Stimulated activated CD4-positive, alpha-beta T cell treated with anti-CD3 and anti-CD28 coated beads, TNF-alpha, amount 100 ng/mL, for 48 hours (primary cell): ENCODE measurements around the gene COX4I2.
"Not testable (repeated sequence)": the region's sequence is repeated elsewhere in the genome, so short reads cannot be mapped to it uniquely, and the experiment has no call there.

Source experiments
- DNase-seq, 3 donors: peaks; one replicate each; pipeline ENCODE4 v3.0.0-alpha.2; 2020; ENCODE audit warnings: low read depth in 3 of 3

COX4I2 gene

DNA sequence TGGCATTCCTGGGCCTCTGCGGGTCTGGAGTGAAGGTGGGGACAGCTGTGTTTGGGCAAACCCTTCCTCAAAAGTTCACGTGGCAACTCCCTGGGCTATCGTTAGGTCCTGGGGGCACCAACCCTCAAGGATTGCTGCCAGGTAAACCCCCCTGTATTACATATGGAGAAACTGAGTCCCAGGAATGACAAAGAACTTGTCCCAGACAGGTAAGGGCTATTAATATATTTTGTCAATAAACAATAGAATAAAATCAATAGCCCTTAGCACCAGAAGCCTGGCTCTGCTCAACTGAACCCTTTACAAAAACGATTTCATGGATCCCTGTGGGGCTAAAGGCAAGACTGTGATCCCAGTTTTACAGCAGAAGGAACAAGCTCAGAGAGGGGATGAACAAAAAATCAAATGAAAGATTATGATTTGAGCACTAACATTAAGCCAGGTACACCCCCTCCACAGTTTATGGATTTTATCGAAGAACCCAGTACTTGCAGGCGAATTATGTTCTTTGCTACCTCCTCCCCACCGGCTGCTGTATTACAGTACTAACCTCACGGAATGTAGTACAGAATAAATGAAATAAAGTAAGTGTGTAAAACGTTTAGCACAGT lies 30.0 kb upstream of the COX4I2 start:
- DNase-seq: no peak

DNA sequence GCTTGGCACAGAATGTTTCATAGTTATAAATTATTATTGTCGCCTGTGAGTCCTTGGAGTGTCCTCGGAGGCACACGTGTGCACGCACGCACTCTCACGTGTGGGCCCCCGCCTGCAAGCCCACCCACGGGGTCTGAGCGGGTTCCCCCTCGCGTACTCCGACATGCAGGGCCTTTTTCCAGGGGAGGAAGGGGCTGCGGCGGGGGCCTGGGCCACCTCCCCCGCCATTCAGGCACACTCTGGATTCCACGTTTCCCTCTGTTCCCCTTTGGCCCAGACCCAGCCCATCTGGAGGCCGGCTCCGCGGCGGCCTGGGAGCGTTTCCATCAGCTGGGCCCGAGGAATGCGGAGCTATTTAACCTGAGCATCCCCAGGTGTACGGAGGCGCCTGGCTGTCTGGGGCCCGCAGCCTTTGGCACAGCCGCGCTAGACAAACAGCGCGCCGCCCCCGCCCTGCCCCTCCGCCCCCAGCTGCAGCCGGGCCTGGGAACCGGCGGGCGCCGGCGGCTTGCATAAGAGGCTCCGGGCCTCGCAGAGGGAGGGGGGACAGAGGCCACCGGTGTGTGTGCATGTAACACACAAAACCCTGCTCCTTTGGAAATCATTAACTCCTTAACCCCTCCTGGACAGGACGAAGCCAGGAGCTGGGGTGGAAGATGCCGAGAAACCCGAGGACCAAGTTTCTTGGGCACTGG lies 29.3 kb upstream of the COX4I2 start:
- no peak for DNase-seq

DNA sequence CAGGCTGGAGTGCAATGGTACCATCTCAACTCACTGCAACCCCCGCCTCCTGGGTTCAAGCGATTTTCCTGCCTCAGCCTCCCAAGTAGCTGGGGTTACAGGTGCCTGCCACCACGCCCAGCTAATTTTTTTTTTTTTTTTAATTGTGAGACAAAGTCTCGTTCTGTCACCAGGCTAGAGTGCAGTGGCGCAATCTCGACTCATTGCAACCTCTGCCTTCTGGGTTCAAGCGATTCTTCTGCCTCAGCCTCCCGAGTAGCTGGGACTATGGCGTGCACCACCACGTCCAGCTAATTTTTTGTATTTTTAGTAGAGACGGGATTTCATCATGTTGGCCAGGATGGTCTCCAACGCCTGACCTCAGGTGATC lies 25.5 kb upstream of the COX4I2 start:
- not testable (repeated sequence) for DNase-seq

DNA sequence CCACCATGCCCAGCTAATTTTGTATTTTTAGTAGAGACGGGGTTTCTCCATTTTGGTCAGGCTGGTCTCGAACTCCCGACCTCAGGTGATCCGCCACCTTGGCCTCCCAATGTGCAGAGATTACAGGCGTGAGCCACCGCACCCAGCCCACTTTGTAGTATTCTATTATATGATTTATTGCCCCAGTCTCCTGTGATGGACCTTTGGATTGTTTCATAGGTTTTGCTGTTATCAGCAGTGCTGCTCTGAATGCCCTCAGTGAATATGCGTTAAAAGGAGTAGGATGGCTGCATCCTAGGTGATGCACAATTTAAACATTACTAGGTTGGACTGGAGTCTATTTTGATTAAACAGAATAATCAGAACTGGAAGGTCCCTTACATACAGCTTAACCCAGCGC lies 22.3 kb upstream of the COX4I2 start:
- DNase-seq: no peak

DNA sequence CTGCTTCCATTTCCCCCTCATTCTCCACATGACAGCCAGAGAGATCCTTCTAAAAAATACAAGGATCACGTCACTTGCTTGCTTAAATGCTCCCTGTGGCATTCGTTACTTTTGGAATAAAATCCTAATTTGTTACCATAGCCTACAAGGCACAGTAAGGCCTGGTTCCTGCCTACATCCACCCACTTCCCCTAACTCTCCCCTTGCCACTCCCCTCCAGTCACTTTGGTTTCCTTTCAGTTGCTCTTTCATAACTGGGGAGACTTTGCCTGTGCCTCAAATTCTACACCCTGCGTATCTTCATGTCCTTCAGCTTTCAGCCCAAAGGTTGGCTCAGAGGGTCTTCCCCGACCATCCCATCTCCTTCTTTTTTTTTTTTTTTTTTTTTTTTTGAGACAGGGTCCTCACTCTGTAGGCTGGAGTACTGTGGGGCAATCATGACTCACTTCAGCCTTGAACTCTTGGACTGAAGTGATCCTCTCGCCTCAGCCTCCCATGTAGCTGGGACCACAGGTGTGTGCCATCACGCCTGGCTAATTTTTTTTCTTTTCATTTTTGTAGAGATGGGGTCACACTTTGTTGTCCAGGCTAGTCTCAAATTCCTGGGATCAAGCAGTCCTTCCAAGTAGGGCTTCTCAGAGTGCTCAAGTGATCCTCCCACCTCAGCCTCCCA lies 20.1 kb upstream of the COX4I2 start:
- DNase-seq: no peak

DNA sequence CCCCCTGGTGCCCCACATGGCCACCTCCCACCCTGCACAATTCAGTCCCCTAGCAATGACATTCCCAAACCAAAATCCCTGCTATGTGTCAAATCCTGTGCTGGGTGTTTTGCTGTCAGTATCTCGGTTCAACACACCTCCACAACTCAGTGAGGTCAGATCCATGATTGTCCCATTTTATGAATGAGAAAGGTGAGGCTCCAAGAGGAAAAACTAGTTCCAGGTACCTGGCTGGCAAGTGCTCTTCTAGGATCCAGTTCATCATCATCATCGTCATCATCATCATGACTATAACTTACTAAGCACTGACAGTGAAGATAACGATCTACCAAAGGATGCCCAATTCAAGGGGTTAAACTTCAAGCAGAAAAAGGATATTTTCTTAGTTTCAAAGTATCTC lies 17.5 kb upstream of the COX4I2 start:
- no peak for DNase-seq

DNA sequence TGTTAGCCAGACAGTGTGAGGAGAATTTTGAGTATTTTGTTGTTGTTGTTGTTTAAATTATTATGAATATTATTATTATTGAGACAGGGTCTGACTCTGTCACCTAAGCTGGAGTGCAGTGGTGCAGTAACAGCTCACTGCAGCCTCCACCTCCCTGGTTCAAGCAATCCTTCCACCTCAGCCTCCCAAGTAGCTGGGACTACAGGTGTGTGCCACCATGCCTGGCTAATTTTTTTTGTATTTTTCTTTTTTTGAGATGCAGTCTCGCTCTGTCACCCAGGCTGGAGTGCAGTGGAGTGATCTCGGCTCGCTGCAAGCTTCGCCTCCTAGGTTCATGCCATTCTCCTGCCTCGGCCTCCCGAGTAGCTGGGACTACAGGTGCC lies 14.6 kb upstream of the COX4I2 start:
- DNase-seq: not testable (repeated sequence)

DNA sequence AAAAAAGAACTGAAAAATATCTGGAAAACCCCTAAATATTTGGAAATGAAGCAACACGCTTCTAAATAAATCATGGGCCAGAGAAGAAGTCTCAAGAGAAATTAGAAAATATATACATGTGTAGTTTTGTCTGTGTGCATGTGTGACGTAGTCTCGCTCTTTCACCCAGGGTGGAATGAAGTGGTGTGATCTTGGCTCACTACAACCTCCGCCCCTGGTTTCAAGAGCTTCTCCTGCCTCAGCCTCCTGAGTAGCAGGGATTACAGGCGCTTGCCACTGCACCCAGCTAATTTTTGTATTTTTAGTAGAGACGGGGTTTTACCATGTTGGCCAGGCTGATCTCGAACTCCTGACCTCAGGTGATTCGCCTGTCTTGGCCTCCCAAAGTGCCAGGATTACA lies 11.2 kb upstream of the COX4I2 start:
- not testable (repeated sequence) for DNase-seq

DNA sequence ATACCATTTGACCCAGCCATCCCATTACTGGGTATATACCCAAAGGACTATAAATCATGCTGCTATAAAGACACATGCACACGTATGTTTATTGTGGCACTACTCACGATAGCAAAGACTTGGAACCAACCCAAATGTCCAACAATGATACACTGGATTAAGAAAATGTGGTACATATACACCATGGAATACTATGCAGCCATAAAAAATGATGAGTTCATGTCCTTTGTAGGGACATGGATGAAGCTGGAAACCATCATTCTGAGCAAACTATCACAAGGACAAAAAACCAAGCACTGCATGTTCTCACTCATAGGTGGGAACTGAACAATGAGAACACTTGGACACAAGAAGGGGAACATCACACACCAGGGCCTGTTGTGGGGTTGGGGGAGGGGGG lies 9.7 kb upstream of the COX4I2 start:
- not testable (repeated sequence) for DNase-seq

DNA sequence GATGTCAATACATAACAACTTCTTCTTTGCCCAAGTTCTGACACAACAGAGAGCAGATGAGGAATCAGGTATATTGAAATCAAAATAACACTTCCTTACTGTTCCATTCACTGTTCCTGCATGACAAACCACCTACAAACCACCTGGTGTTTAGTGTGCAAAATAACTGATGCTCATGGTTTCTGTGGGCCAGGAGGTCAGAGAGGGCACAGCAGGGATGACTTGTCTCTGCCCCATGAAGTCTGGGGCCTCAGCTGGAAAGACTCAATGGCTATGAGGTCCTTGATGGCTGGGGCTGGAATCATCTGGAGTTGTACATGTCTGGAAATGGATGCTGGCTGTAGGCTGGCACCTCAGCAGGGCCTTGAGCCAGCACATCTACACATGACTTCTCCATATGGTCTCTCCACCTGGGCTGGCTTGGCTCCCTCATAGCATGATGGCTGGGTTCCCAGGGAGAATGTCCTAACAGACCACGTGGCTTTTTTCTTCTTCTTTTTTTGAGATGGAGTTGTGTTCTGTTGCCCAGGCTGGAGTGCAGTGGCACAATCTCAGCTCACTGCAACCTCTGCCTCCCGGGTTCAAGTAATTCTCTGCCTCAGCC lies 7.4 kb upstream of the COX4I2 start:
- no peak for DNase-seq

DNA sequence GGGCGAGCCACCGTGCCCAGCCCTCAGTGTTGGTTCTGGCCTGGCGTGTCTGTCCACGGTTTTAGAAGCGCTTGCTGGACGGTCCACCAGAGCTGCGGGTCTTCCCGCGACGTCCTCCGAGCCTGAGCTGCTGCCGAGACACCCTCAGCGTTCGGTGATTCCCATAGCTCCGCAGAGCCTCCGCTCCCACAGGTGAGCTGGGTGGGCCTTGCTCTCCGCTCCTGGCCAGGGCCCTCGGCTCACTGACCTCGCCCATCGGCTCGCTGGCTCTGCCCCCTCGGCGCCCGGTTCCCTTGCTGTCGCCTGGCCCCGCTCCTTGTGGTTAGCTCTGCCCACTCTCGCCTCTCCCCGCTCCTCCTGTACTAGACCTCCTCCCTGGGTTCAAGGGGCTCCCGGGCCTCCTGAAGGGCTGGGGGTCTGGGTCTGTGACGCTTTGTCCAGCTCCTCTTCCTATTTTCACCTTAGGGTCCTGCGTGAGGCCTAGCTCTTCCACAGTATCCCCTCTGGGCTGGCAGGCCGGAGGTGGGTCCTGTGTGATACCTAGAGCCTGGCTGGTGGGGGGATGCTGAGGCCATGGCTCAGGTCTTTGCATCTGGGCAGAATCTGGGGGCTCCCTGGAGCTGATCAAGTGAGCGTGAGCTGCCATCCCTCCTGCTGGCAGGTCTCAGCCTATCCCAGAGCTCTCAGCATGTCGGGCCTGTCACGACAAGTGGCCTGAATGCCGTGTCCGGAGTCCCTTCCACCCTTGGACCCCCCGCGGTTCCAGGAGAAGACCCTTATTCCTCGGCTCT lies 5.0 kb upstream of the COX4I2 start:
- no peak for DNase-seq

DNA sequence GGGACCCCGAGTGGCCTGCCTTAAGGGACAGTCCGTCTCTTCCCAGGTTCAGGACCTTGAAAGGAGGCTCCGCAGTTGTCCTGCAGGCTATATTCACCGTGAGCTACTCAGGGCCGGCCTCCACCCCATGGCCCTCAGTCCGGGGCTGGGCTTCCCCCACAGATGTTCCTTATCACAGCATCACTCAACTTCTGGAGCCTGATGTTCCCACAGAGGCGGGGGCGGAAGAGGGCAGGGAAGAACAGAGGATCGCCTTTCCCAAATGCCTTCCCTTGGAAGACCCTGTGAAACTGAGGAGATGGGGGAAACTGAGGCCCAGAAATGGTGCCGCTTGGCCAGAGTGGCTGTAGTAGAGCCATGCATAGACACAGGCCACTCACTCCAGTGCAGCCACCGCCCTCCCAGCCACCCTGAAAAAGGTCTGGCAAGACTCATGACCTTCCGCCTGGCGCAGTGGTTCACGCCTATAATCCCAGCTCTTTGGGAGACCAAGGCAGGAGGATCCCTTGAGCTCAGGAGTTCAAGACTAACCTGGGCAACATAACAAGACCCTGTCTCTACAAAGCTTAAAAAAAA lies 4.3 kb upstream of the COX4I2 start:
- no peak for DNase-seq

DNA sequence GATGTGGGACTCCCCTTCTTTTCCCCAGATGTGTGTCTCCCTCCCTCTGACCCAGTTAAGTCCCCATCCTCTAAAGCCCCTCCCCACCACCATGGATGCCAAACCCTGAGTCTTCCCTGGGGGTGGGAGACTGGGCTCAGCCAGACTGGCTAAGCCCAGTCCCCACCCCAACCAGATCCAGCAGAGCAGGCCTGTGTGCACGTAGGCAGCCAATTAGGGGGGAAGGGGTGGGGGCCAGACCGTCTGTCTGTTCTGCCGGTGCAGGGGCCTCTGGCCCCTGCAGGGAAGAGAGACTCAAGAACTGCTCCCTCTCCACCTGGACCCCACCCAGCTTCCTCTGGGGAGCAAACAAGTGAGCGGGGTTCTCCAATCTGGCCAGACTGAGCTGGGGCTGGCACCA lies 605 bp downstream of the COX4I2 start:
- DNase-seq: no peak

DNA sequence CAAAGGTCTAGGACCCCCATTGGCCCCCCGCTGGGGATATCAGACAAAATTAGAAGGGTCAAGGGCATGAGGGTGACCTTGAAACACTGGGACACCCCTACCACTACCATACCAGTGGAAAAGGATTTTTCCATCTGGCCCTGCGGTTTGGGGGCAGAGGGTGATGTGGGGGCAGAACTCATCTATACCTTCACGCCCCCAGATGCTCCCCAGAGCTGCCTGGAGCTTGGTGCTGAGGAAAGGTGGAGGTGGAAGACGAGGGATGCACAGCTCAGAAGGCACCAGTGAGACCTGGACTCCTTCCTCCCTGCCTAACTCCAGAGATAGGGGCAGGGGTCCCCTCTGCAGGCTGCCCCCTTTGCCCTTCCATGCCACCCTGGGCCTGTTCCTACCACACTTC lies 1.1 kb downstream of the COX4I2 start:
- DNase-seq: no peak

DNA sequence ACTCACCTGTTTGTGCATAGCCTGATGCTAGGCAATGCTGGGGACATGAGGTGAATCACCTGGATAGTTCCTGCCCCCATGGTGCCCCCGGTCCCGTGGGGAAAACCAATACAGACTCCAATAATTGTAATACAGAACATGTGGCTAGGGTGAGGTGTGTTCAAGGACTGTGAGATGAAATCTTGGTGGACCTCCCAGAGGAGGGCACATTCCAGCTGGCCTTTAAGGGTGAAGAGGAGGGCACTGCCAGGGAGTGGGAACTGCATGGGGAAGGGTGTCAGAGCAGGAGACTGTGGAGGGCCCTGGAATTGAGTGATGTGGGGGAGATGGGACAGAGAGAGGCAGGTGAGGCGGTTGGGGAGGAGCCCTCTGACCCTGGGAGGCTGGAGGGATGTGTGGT lies 2.5 kb downstream of the COX4I2 start:
- no peak for DNase-seq

DNA sequence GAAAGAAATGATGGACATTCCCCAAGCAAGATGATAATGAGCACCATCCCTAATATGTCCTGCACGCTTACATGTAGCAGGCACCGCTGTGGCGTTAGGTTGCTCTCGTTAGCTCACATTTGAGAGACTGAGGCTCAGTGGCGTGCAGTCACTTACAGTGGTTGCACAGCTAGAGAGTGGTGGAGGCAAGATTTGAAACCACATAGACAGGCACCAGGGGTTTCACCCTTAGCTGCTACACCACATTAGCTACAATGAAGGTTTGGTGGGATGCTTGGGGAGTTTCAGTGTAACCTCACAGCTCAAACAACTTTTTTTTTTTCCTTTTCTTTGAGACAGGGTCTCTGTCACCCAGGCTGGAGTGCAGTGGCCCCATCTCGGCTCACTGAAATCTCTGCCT lies 3.7 kb downstream of the COX4I2 start:
- no peak for DNase-seq

DNA sequence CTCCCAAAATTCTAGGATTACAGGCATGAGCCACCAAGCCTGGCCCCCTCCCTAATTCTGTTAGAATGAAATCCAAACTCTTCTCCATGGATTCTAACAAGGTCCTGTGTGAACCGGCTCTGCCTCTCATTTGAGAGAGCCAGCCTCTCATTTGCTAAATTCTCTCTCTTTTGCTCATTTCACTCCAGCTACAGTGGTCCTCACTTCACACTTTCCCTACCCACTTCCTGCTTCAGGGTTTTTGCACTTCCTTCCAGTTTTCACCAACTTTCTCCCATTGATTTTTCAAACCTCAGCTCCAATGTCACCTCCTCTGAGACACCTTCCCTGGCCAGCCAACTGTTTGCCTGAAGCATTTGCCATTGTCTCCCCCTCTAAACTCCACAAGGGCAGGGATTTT lies 5.1 kb downstream of the COX4I2 start:
- DNase-seq: no peak

DNA sequence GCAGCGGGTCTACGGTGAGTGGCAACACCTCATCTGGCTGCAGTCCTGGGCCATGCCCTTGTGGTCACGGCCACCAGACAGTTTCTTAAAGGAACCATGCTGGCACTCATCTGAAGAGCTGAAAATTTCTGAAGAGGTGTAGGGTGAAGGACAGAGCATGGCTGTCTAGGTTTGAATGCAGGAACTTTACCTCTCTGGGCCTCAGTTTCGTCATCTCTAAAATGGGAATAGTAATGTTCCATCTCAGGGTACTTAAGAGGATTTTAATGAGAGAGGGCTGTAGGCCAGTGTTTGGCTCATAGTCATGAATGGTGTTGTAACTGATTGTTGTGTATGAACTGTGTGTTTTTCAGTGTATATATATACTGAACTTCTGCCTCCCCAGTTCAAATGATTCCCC lies 5.8 kb downstream of the COX4I2 start:
- DNase-seq: no peak

DNA sequence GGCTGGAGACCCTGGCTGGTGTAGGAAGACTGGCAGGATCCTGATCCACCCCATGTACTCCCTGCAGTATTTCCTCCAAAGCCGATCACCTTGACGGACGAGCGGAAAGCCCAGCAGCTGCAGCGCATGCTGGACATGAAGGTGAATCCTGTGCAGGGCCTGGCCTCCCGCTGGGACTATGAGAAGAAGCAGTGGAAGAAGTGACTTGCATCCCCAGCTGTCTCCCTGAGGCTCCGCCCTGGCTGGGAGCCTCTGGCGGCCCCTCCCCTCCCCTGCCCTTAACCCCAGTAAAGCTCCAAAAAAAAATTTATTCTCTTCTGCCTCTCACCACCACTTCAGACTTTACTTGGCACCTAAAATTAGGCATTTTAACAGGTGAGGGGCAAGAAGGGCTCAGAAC lies 7.0 kb downstream of the COX4I2 start:
- no peak for DNase-seq

DNA sequence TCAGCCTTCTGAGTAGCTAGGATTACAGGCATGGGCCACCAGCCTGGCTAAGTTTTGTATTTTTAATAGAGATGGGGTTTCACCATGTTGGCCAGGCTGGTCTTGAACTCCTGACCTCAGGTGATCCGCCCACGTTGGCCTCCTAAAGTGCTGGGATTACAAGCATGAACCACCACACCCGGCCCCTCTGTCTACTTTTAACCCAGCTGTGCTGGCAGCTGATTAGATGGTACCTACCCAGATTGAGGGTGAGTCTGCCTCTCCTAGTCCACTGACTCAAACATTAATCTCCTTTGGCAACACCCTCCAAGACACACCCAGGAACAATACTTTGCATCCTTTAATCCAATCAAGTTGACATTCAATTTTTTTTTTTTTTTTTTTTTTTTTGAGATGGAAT lies 10.4 kb downstream of the COX4I2 start:
- not testable (repeated sequence) for DNase-seq

DNA sequence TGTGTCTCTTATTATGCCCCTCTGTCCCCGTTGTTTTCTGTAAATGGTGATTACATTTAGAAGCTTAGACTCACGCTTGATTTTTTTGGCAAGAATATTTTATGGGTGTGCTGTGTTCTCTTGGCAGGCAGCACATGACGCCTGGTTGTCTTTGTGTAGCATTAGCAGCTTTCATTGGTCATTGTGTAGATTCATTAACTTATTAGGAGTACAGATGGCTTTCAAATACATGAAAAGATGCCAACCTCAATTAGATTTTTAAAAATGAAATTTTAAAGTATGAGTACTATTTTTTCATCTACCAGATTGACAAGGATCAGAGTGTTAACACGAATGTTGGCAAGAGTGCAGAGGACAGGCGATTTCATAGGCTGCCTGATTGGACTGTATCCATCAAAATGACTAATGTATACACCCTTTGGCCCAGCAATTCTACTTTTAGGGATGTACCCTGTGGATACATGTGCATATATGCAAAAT lies 15.2 kb downstream of the COX4I2 start:
- no peak for DNase-seq

DNA sequence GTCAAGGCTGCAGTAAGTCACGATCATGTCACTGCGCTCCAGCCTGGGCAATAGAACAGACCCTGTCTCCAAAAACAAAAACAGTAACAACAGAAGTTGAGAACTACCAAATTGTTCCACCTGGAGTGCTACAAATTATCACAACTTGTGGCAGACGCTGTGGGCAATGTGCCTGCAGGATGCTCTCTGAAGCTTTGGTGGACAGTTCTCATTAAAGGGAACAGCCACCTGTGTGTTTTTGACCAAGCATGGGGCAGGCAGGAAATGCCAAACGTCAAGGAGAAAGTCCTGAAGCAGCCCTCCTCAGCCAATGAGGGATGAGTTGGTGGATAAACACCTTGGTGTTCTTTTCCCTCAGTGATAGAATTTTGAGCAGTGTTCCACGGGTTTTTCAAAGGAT lies 15.8 kb downstream of the COX4I2 start:
- DNase-seq: no peak
